ENCODE data around the gene EP400.
"Not testable (repeated sequence)": the region's sequence is repeated elsewhere in the genome, so short reads cannot be mapped to it uniquely, and the experiment has no call there.

The EP400 gene

GRCh38 chr12:132095520-132096409 is 146.0 kb downstream of the EP400 start:
- DNase-seq = no peak

DNA sequence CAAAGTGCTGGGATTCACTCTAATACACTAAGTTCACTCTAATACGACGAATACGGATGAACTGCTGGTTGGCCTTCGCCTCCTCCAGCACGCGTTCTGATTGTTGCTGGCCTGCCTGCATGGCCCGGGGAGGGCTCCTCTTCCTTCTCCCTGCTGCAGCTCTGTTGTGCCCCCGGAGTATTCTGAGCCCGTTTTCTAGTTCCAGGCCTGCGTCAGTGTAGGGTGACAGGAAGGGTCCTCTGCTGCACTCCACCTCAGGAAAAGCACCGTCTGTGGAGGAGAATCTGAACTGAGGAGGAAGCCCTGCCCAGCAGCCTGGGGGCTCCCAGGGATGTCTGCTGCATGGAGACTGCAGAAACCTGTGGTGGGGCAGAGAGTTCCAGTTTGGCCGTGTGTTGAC is 150.0 kb downstream of the EP400 start:
- no peak for DNase-seq

GRCh38 chr12:132100306-132101065 is 150.7 kb downstream of the EP400 start:
- DNase-seq = no peak

DNA sequence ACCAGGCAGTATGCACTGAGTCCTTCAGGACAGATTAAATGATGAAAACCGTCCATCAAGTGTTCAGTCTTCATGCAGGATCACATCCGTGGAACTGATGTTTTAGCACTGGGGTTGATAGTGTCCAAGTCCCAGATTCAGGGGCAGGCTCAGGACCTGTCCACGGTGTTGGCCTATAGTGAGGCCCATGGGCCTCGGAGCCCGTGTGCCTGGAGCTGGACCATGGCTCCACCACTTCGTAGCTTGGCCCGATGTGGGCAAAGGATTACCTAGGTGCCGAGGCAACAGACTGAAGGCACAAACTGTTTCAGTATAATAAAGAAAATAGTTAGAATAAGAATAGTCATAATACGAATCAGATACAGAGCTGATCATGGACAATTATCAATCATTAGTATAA is 152.6 kb downstream of the EP400 start:
- DNase-seq = no peak

GRCh38 chr12:132103072-132103471 is 153.3 kb downstream of the EP400 start:
- DNase-seq = not testable (repeated sequence)

DNA sequence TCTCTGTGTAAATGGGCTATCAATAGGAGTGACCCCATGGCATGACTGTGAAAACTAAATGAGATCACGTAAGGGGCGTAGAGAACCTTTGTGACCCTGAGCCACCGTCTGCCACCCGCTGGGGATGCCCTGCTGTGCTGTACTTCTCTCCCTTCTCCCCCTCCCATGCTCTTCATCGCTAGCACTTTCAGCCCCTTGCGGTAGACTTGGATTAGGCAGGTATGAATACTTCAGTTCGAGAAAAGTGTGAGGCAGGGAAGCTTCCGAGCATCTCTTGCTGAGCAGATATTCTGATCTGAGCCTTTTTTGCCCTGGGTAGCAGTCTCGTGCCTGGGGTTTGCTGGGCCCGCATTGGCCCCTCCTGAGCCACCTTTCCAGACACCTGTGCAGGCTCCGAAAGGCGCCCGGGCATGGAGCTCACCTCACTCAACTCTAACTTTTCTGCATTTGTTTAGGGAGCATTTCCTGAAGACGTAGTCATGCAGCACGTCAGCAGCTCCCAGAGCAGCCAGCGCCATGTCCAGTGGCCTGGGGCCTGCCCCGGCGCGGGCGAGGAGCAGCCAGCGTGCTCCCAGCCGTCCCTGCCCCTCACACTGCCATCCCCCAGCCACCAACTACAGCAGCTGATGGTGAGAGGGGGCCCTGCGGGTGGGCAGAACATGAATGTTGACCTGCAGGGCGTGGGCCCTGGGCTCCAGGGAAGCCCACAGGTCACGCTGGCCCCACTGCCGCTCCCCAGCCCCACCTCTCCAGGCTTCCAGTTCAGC is 154.0 kb downstream of the EP400 start:
- no peak for DNase-seq

- DNase-seq = no peak
Measured at GRCh38 chr12:132105467-132105866, 155.7 kb downstream of the EP400 start.

GRCh38 chr12:132106921-132107320 is 157.2 kb downstream of the EP400 start:
- DNase-seq = peak; percentile 6

DNA sequence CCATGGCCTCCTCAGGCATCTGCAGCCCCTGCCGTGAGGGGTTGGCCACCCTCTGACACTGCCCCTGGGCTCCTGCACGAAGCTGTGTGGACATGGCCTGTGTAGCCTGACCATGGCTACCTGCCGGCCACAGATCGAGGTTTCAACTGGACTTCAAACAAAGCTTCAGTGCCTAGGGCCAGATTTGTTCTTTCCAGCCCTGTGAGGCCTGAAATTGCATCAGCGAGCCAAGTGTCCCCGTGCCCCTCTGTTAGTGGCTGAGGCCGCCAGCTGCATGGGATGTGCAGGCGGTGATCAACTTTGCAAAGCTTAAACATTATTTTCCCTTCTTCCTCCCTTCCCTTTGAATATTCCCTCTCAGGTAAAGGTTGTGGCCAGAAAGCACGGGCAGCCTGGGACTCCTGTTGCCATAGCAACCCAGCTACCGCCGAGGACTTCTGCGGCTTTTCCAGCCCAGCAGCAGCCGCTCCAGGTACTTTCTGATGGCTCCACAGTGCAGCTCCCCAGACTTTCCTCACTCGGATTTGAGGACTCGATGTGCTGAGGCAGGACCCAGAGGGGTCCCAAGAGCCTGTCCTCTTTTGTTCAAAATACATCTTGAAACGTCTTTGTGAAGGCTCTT is 158.6 kb downstream of the EP400 start:
- no peak for DNase-seq

- DNase-seq = no peak
Measured at GRCh38 chr12:132109741-132110140, 160.0 kb downstream of the EP400 start.

GRCh38 chr12:132110677-132111076 is 160.9 kb downstream of the EP400 start:
- DNase-seq = no peak

GRCh38 chr12:132111654-132112304 is 162.0 kb downstream of the EP400 start:
- no peak for DNase-seq

DNA sequence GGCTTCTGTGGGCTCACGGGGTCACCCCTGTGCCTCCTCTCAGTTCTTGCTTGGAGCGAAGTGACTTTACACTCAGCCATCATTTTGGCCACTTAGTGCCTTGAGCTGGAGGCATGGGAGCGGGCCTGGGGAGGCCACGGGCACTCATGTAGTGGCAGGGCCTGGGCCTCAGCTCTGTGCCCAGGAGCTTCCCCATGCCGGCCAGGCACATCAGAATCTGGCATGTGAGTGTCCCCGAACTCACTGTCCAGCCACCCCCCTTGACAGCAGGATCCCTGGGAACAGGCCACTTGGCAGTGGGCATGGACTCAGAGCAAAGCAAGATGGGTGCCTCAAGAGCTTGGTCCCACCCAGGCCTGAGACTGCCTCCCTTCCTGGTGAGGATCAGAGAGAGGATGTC is 164.9 kb downstream of the EP400 start:
- no peak for DNase-seq

GRCh38 chr12:132115500-132115899 is 165.8 kb downstream of the EP400 start:
- no peak for DNase-seq

DNA sequence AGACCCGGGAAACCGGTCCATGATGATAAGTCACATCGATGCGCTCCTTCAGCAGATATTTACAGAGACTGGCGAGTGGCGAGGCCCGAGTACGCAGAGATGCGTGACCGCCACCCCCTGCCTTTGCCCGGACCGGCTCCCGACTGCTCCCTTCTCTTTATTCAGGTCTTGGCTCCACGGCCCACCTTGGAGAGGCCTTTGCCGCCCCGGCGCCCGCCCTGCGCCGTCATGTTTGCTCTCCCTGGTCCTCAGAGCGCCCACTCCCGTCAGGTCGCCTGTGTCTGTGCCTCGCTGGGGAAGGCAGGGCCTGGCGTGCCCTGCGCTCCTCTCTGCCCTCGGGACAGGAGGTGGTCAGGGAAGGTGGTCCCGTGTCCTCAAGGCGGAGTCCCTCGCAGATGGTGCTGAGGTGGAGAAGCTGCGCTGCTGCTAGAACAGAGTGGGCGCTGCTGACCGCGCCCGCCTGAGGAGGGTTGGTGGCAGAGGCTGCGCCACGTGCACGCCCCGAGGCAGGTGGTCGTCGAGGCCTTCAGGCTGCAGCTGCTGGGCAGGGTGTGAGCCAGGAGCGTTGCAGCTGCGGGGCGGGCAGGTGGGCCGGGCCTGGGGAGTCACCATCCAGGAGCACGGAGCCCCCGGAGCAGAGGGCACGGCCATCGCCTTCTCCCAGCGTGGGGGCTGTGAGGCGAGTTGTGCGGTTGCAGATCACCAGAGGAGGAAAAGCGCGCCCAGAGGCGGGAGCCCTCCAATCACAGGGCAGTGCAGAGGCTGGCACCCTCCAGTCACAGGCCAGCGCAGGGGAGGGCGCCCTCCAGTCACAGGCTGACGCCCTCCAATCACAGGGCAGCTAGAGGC is 167.2 kb downstream of the EP400 start:
- DNase-seq = no peak

DNA sequence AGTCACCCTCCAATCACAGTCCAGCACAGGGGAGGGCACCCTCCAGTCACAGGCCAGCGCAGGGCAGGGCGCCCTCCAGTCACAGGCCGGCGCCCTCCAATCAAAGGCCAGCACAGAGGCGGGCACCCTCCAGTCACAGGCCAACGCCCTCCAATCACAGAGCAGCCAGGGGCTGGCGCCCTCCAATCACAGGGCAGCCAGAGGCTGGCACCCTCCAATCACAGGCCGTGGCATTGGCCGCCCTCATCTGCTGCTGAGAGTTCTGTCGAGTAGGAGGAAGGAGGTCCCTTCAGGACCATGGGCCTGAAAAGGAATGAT is 167.8 kb downstream of the EP400 start:
- no peak for DNase-seq

- DNase-seq = no peak
Measured at GRCh38 chr12:132118876-132119275, 169.1 kb downstream of the EP400 start.

- DNase-seq = no peak
Measured at GRCh38 chr12:132121283-132121682, 171.5 kb downstream of the EP400 start.

- DNase-seq = no peak
Measured at GRCh38 chr12:132123970-132124765, 174.4 kb downstream of the EP400 start.

DNA sequence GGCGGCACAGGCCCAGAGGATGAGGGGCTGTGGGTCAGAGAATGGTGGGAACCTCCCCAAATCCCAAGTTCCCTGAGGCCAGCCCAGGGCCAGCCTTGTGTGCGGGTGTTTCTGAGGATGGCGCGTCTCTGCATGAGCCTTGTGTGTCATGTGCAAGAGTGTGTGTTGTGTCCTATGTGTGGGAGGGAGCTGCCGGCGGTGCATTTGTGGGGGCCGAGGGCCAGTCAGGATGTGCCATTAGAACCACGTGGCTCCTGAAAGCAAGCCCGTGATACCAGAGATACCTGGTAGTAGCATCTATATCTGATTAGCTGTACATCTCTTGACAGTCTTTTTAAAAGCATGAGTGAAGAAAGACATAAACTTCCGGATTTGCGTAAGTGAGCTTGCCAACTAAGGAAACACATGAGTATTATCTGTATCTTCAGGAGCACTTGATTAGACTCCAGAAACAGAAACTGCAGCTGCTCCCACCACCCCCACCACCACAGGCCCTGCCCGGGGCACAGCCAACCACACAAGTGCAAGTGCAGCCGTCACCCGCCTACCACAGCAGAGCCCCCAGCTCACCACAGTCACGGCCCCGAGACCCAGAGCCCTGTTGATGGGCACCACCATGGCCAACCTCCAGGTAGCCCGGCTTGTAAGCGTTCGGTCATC is 175.2 kb downstream of the EP400 start:
- no peak for DNase-seq
